ENCODE measurements around the gene CLMP.

DNA sequence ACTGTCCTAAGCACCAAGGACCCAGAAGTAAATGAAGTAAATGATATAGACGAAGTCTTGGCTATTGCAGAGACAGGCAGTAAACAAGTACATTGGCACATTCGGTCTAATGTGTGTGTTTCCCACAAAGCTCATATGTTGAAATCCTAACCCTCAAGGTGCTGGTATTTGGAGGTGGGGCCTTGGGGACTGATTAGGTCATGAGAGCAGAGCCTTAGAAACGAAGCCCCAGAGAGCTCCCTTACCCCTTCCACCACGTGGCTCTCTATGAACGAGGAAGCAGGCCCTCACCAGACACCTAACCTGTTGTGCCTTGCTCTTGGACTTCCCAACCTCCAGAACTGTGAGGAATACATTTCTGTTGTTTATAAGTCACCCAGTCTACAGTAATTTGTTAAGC lies 14.9 kb downstream of the CLMP start:
- TF ChIP-seq, protein P1, sequence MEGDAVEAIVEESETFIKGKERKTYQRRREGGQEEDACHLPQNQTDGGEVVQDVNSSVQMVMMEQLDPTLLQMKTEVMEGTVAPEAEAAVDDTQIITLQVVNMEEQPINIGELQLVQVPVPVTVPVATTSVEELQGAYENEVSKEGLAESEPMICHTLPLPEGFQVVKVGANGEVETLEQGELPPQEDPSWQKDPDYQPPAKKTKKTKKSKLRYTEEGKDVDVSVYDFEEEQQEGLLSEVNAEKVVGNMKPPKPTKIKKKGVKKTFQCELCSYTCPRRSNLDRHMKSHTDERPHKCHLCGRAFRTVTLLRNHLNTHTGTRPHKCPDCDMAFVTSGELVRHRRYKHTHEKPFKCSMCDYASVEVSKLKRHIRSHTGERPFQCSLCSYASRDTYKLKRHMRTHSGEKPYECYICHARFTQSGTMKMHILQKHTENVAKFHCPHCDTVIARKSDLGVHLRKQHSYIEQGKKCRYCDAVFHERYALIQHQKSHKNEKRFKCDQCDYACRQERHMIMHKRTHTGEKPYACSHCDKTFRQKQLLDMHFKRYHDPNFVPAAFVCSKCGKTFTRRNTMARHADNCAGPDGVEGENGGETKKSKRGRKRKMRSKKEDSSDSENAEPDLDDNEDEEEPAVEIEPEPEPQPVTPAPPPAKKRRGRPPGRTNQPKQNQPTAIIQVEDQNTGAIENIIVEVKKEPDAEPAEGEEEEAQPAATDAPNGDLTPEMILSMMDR (conservative IDR thresholded peaks at IDR 0.05), result no peak
- TF ChIP-seq EZH2 (IDR thresholded peaks at IDR 0.05; ENCODE audit: low read depth), result no peak
